DND-41 (cell line): ENCODE measurements around the gene PNPLA6.
A peak's percentile ranks its signal among the peaks of the same experiment; 100 is the strongest.

Experiments
- ATAC-seq: fragments of 200-7000 bp; cut with Tn5 transposase; 3 replicates; pipeline ENCODE4 v1.9.1; 2021; ENCODE audit warnings: low read depth; ENCODE audit not compliant: insufficient read depth
- DNase-seq: peaks from one replicate; pipeline ENCODE4 v3.0.0-alpha.2; 2020
- H2AFZ ChIP-seq: 2 replicates; pipeline ENCODE4 v1.6.0; 2012; ENCODE audit warnings: low read depth, low read length
- H3K27ac ChIP-seq: 2 replicates; pipeline ENCODE4 v1.5.1; 2012; ENCODE audit warnings: low read length, inconsistent platforms
- H3K27me3 ChIP-seq: fragments of 200-600 bp; sonication (generic); 2 replicates; pipeline ENCODE4 v1.6.0; 2012; ENCODE audit warnings: low read length, mild to moderate bottlenecking, inconsistent platforms; ENCODE audit not compliant: insufficient read depth, poor library complexity
- H3K36me3 ChIP-seq: 2 replicates; pipeline ENCODE4 v1.5.1; 2012; ENCODE audit warnings: low read length, inconsistent platforms; ENCODE audit not compliant: insufficient read depth
- H3K4me1 ChIP-seq: 2 replicates; pipeline ENCODE4 v1.5.1; 2012; ENCODE audit warnings: mild to moderate bottlenecking, low read length; ENCODE audit not compliant: insufficient read depth
- H3K4me2 ChIP-seq: 2 replicates; pipeline ENCODE4 v1.6.0; 2012; ENCODE audit warnings: mild to moderate bottlenecking, moderate library complexity, low read length, inconsistent platforms; ENCODE audit not compliant: insufficient read depth
- H3K4me3 ChIP-seq, 2 experiments: fragments of 200-600 bp in 1 of 2; shearing (Covaris generic) in 1 of 2; 2 replicates each; pipeline ENCODE4 v1.5.1; 2012 to 2016; ENCODE audit warnings: inconsistent platforms in 2 of 2, low read length in 2 of 2, mild to moderate bottlenecking in 2 of 2, low read depth in 1 of 2, moderate library complexity in 1 of 2
- H3K79me2 ChIP-seq: 2 replicates; pipeline ENCODE4 v1.6.0; 2012; ENCODE audit warnings: low read length, inconsistent platforms; ENCODE audit not compliant: insufficient read depth
- H3K9ac ChIP-seq: 2 replicates; pipeline ENCODE4 v1.6.0; 2012; ENCODE audit warnings: low read depth, mild to moderate bottlenecking, inconsistent platforms, low read length, moderate library complexity
- H3K9me3 ChIP-seq: 2 replicates; pipeline ENCODE4 v1.5.1; 2012; ENCODE audit warnings: low read length, moderate library complexity, mild to moderate bottlenecking, inconsistent platforms; ENCODE audit not compliant: insufficient read depth, severe bottlenecking
- H4K20me1 ChIP-seq: 2 replicates; pipeline ENCODE4 v1.6.0; 2012; ENCODE audit warnings: low read length; ENCODE audit not compliant: insufficient read depth
- CTCF ChIP-seq: IDR thresholded peaks from 2 replicates; pipeline ENCODE4 v1.5.1; 2012; ENCODE audit warnings: borderline replicate concordance, low read length, moderate library complexity, mild to moderate bottlenecking; ENCODE audit not compliant: poor library complexity, severe bottlenecking; ENCODE audit errors: extremely low read depth
- EZH2 ChIP-seq: IDR thresholded peaks from 3 replicates; pipeline ENCODE4 v1.6.1; 2012; ENCODE audit warnings: borderline replicate concordance, low read depth, mild to moderate bottlenecking, moderate library complexity, low read length, inconsistent platforms; ENCODE audit not compliant: severe bottlenecking

Gene PNPLA6

DNA sequence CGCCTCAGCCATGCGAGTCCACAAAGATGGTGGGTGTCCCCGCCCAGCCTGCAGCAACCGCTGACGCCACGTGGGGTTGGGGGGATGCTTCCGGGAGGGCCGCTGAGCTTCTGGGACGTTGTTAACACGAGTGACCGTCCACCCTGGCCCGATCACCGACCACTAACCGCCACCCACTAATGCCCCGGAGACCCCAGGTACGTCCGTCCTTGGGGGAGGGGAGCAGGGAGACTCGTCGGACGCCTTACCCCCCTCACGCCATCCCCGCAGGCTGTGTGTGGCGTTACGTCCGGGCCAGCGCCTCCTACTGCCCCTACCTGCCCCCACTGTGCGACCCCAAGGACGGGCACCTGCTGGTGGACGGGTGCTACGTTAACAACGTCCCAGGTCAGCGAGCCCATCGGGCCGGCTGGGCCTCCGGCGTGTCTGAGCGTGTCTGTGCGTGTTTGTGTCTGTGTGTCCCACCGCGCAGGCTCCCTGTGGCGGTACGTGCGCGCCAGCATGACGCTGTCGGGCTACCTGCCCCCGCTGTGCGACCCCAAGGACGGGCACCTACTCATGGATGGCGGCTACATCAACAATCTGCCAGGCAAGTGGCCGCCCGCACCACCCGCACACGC is 21.3 kb downstream of the PNPLA6 start:
- TF ChIP-seq EZH2 = no peak
- no peak for TF ChIP-seq CTCF

GRCh38 chr19:7558667-7559066 is 23.1 kb downstream of the PNPLA6 start:
- ATAC-seq = no peak
- no peak overlapping the region for H2AFZ ChIP-seq
- no peaks in the 10 kb centered on the region; the same call in 1 of the 2 replicates for H4K20me1 ChIP-seq
- no peaks in the 10 kb centered on the region for H3K9me3 ChIP-seq
- no peak overlapping the region for H3K4me2 ChIP-seq
- no peaks in the 10 kb centered on the region for H3K79me2 ChIP-seq
- no peak for TF ChIP-seq EZH2
- TF ChIP-seq CTCF = no peak
- no peak overlapping the region for H3K4me3 ChIP-seq
- no peaks in the 10 kb centered on the region for H3K4me1 ChIP-seq
- H3K27ac ChIP-seq = no peak overlapping the region
- DNase-seq = no peak
- H3K9ac ChIP-seq = no peak overlapping the region
- H3K36me3 ChIP-seq = peaks cover 38% of the 10 kb centered on the region
- no peaks in the 10 kb centered on the region for H3K27me3 ChIP-seq

More for the DNA sequence above, 21.3 kb downstream of the PNPLA6 start:
- H4K20me1 ChIP-seq = no peaks in the 10 kb centered on the region; the same call in 1 of the 2 replicates
- H2AFZ ChIP-seq = no peak overlapping the region
- H3K9me3 ChIP-seq = no peaks in the 10 kb centered on the region
- H3K4me3 ChIP-seq = no peak overlapping the region
- H3K27ac ChIP-seq = no peak overlapping the region
- ATAC-seq (no peak), DNase-seq (no peak)
- no peak overlapping the region for H3K4me2 ChIP-seq
- no peaks in the 10 kb centered on the region for H3K79me2 ChIP-seq
- no peak overlapping the region for H3K9ac ChIP-seq
- H3K4me1 ChIP-seq = no peaks in the 10 kb centered on the region
- H3K36me3 ChIP-seq = peaks cover 38% of the 10 kb centered on the region
- H3K27me3 ChIP-seq = no peaks in the 10 kb centered on the region

DNA sequence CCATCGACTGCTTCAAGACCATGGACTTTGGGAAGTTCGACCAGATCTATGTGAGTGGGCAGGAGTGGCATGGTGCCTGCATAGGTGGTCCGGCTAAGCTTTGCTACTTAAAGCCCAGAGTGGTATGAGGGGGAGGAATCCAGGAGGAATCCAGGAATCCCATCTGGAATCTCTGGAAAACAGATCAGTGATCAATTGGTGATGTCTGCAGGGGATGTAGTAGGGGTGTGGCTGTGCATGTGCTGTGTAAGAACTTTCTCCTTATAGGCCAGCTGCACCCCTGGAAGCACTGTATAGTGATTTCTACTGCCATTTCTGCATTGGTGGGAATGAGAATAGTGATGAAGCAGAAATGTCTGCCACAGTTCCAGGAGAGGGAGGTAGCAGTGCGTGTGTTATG is 23.6 kb downstream of the PNPLA6 start:
- no peaks in the 10 kb centered on the region for H3K4me1 ChIP-seq
- no peaks in the 10 kb centered on the region for H3K27me3 ChIP-seq
- no peak overlapping the region for H3K4me3 ChIP-seq
- H3K27ac ChIP-seq = no peak overlapping the region
- H2AFZ ChIP-seq = no peak overlapping the region
- H4K20me1 ChIP-seq = no peaks in the 10 kb centered on the region; the same call in 1 of the 2 replicates
- DNase-seq (no peak), ATAC-seq (no peak)
- no peak overlapping the region for H3K4me2 ChIP-seq
- TF ChIP-seq EZH2 (no peak), CTCF (no peak)
- no peak overlapping the region for H3K9ac ChIP-seq
- H3K36me3 ChIP-seq = peaks cover 38% of the 10 kb centered on the region
- H3K9me3 ChIP-seq = no peaks in the 10 kb centered on the region
- no peaks in the 10 kb centered on the region for H3K79me2 ChIP-seq

DNA sequence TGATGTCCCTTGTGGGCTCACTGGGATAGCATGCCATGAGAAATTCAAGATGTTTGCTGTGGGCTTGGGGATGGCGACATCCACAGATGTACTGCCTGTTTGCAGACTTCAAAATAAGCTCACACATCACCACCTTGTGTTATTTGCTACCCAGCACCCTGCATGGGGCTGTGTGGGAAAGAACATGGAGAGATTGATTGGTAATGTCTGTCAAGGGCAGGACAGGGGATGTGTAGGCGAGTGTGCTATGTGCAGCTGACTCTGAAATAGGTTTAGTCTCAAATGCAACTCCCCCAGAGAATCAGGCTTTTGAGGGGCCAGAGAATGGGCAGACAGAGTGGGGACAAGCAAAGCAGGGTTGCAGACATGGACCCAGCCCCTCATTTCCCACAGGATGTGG is 24.7 kb downstream of the PNPLA6 start:
- Histone ChIP-seq H3K27me3 (no peaks in the 10 kb centered on the region), H3K27ac (no peak overlapping the region), H4K20me1 (no peaks in the 10 kb centered on the region; the same call in 1 of the 2 replicates), H3K4me1 (no peaks in the 10 kb centered on the region), H3K79me2 (no peaks in the 10 kb centered on the region), H3K4me2 (no peak overlapping the region), H3K9ac (no peak overlapping the region), H3K9me3 (no peaks in the 10 kb centered on the region), H3K4me3 (no peak overlapping the region), H3K36me3 (peaks cover 29% of the 10 kb centered on the region), H2AFZ (no peak overlapping the region)
- no peak for TF ChIP-seq CTCF
- TF ChIP-seq EZH2 = no peak
- no peak for DNase-seq
- ATAC-seq = 0 out of 3 replicates have a peak, but pooled peaks have one; percentile 17
